Neural cell (in vitro differentiated cells): ENCODE measurements around the gene LRRC1.

ENCODE experiments used
- EP300 ChIP-seq: fragments of 450-650 bp; conservative IDR thresholded peaks from 2 replicates; pipeline ENCODE4 v1.6.1; 2014; ENCODE audit warnings: antibody characterized with exemption, mild to moderate bottlenecking, moderate library complexity; ENCODE audit not compliant: poor library complexity, severe bottlenecking
- EZH2 ChIP-seq: fragments of 200-600, 300-800 bp; shearing (Covaris generic), sonication (generic); IDR thresholded peaks from 2 replicates; pipeline ENCODE4 v1.6.1; 2014; ENCODE audit warnings: antibody characterized with exemption, low read length, borderline replicate concordance, mild to moderate bottlenecking; ENCODE audit not compliant: insufficient read depth, poor library complexity, severe bottlenecking
- POLR2AphosphoS5 ChIP-seq: IDR thresholded peaks from 2 replicates; pipeline ENCODE4 v1.6.1; 2012
- RAD21 ChIP-seq: fragments of 450-650 bp; conservative IDR thresholded peaks from 2 replicates; pipeline ENCODE4 v1.6.1; 2014; ENCODE audit warnings: antibody characterized with exemption, mild to moderate bottlenecking, moderate library complexity
- REST ChIP-seq: IDR thresholded peaks from 2 replicates; pipeline ENCODE4 v1.6.1; 2012; ENCODE audit warnings: borderline replicate concordance
- TAF1 ChIP-seq: IDR thresholded peaks from 2 replicates; pipeline ENCODE4 v1.6.1; 2012; ENCODE audit warnings: low read depth
- TF ChIP-seq, protein P1 (sequence below): fragments of 450-650 bp; IDR thresholded peaks from 2 replicates; pipeline ENCODE4 v1.5.1; 2014; ENCODE audit warnings: antibody characterized with exemption, mild to moderate bottlenecking, moderate library complexity; ENCODE audit not compliant: poor library complexity, severe bottlenecking

- TF ChIP-seq TAF1 (no peak), EP300 (no peak), POLR2AphosphoS5 (no peak), REST (no peak), EZH2 (no peak), RAD21 (no peak)
- TF ChIP-seq, protein P1, sequence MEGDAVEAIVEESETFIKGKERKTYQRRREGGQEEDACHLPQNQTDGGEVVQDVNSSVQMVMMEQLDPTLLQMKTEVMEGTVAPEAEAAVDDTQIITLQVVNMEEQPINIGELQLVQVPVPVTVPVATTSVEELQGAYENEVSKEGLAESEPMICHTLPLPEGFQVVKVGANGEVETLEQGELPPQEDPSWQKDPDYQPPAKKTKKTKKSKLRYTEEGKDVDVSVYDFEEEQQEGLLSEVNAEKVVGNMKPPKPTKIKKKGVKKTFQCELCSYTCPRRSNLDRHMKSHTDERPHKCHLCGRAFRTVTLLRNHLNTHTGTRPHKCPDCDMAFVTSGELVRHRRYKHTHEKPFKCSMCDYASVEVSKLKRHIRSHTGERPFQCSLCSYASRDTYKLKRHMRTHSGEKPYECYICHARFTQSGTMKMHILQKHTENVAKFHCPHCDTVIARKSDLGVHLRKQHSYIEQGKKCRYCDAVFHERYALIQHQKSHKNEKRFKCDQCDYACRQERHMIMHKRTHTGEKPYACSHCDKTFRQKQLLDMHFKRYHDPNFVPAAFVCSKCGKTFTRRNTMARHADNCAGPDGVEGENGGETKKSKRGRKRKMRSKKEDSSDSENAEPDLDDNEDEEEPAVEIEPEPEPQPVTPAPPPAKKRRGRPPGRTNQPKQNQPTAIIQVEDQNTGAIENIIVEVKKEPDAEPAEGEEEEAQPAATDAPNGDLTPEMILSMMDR: no peak
These were observed 1.6 kb downstream of the LRRC1 start for GRCh38 chr6:53796451-53796780.
